ENCODE results near the gene TPSG1. TPM values are rescaled to one million over a fixed set of nuclear protein-coding genes. Genes with fewer than 3 reads are reported as not detected.
A peak's percentile ranks its signal among the peaks of the same experiment; 100 is the strongest.

The TPSG1 gene
- polyA plus RNA-seq, 2 donors: 0.10 to 0.15 TPM

DNA sequence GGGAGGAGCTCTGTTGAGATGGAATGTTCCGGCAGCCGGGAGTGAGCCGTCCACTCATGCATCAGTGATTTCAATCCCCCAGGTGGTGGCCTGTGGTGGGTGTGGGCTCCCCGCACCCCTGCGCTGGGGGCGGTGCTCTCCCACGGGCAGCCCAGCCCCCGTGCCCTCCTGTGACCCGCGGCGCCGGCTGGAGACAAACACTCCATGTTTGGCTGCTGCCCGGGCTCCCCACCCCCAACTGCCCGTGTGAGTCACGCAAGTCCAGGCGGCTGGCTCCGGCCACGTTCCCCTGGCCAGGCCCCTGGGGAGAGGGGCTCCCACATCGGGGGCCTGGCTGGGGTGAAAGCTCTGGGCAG is 42.8 kb downstream of the TPSG1 start:
- WGBS, 2 donors: 17 to 20% methylated on average over 18 to 19 of the region's 19 CpGs
- H3K36me3 ChIP-seq (ENCODE audit: control insufficient read depth in 2 of 2, insufficient read depth in 2 of 2, low read length in 1 of 2): no peaks in the 10 kb centered on the region
- H3K27me3 ChIP-seq (ENCODE audit: control insufficient read depth in 1 of 2, insufficient read depth in 2 of 2, low read length in 2 of 2): peaks cover 0 to 2% of the 10 kb centered on the region in 2 donors
- no peaks in the 10 kb centered on the region for H3K9me3 ChIP-seq (ENCODE audit: control insufficient read depth in 2 of 2, insufficient read depth in 1 of 2, low read depth in 1 of 2, low read length in 1 of 2)
- peak overlapping the region; percentile 74 to 82 for H3K27ac ChIP-seq (ENCODE audit: low read depth in 2 of 2, low read length in 1 of 2)
- no peak overlapping the region for H3K4me3 ChIP-seq (ENCODE audit: low read depth in 1 of 2, low read length in 2 of 2)
- H3K4me1 ChIP-seq (ENCODE audit: control insufficient read depth in 2 of 2, insufficient read depth in 2 of 2, low read length in 1 of 2): peaks cover 2 to 8% of the 10 kb centered on the region in 2 donors

DNA sequence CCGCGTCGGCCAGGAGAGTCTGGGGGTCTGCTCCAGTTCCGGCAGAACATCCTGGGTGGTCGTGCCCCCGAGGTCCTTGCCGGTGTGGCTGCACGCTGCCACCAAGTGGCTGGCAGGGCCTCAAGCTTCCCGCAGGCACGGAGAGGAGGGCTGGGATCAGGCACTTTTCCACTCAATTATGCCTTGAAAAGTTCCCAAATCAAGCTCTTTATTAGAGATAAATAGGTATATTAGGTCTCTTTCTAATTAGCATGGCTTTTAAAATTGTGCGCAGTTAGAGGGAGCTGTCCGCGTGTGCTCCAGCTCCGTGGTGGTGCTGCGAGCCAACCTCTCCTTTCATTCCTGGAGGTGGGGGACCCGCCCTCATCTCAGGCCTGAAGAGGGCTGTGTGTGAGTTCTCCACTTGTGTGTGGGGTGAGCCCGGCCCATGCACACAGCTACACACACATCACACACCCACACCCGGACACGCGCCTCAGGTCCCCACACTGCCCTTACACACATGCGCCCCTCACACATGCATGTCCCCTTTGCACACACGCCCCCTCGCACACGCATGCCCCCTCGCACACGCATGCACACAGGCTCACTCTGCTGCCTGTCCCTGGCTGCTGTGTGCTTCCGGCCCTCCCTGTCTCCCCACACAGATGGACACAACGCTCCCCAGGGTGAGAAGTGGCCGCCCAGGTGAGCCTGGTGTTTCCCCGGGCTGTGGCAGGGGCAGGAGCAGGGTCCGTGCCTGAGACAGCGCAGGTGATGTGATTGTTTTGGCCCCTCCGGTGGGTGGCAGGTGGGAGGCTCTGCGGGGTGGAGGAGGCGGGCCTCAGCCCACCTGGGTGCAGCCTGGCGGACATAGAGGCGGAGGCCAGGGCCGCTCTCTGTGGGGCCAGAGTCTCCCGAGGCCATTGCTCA is 43.4 kb downstream of the TPSG1 start:
- 46 to 49% methylated on average over 38 to 39 of the region's 39 CpGs for WGBS, 2 donors
- peak overlapping the region; percentile 53 to 62 for H3K27ac ChIP-seq (ENCODE audit: low read depth in 2 of 2, low read length in 1 of 2)
- peaks cover 0 to 8% of the 10 kb centered on the region in 2 donors for H3K4me1 ChIP-seq (ENCODE audit: control insufficient read depth in 2 of 2, insufficient read depth in 2 of 2, low read length in 1 of 2)
- no peak overlapping the region for H3K4me3 ChIP-seq (ENCODE audit: low read depth in 1 of 2, low read length in 2 of 2)
- peaks cover 0 to 2% of the 10 kb centered on the region in 2 donors for H3K27me3 ChIP-seq (ENCODE audit: control insufficient read depth in 1 of 2, insufficient read depth in 2 of 2, low read length in 2 of 2)
- no peaks in the 10 kb centered on the region for H3K9me3 ChIP-seq (ENCODE audit: control insufficient read depth in 2 of 2, insufficient read depth in 1 of 2, low read depth in 1 of 2, low read length in 1 of 2)
- no peaks in the 10 kb centered on the region for H3K36me3 ChIP-seq (ENCODE audit: control insufficient read depth in 2 of 2, insufficient read depth in 2 of 2, low read length in 1 of 2)

DNA sequence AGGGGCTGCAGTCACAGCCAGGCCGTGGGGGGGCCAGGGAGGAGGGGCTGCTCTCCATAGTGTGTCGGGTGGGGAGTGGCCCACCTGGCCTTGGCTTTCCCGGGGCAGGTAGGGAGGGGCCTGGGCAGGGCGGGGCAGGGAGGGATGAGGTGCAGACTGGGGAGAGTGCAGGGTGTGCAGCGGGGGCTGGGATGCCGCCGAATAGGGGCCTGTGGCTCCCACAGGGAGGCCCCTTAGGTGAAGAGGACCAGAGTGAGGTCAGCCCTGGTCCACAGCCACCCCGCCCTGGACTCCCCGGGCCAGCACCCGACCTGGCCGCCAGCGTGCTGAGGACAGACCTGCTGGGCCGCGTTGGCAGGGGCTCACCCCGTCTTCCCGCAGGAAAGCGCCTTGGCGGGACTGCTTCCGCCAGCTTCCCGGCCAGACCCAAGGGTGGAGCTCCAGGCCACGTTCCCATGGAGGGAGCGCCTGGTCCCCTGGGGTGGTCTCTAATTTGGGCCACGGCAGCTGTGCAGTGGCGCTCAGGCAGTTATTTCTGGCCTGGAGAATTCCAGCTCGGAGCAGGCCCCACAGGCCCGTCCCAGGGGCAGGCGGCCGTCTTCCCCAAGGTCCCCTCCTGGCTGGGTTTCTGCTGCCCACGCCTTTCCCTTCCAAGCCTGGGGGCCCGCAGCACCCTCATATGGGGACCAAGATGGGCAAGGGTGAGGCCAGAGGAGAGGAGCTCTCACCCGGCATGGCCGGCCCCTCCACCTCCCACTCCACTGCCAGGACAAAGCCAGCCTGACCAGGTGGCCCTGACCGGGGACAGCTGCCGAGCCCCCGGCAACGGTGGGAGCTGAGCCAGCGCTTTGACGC is 44.3 kb downstream of the TPSG1 start:
- Histone ChIP-seq H3K36me3 (ENCODE audit: control insufficient read depth in 2 of 2, insufficient read depth in 2 of 2, low read length in 1 of 2) (no peaks in the 10 kb centered on the region), H3K27ac (ENCODE audit: low read depth in 2 of 2, low read length in 1 of 2) (peak overlapping the region; percentile 53 to 62), H3K27me3 (ENCODE audit: control insufficient read depth in 1 of 2, insufficient read depth in 2 of 2, low read length in 2 of 2) (peaks cover 0 to 2% of the 10 kb centered on the region in 2 donors), H3K9me3 (ENCODE audit: control insufficient read depth in 2 of 2, insufficient read depth in 1 of 2, low read depth in 1 of 2, low read length in 1 of 2) (no peaks in the 10 kb centered on the region), H3K4me1 (ENCODE audit: control insufficient read depth in 2 of 2, insufficient read depth in 2 of 2, low read length in 1 of 2) (peaks cover 0 to 8% of the 10 kb centered on the region in 2 donors), H3K4me3 (ENCODE audit: low read depth in 1 of 2, low read length in 2 of 2) (no peak overlapping the region)
- WGBS, 2 donors: 38 to 51% methylated on average over 38 of the region's 38 CpGs

DNA sequence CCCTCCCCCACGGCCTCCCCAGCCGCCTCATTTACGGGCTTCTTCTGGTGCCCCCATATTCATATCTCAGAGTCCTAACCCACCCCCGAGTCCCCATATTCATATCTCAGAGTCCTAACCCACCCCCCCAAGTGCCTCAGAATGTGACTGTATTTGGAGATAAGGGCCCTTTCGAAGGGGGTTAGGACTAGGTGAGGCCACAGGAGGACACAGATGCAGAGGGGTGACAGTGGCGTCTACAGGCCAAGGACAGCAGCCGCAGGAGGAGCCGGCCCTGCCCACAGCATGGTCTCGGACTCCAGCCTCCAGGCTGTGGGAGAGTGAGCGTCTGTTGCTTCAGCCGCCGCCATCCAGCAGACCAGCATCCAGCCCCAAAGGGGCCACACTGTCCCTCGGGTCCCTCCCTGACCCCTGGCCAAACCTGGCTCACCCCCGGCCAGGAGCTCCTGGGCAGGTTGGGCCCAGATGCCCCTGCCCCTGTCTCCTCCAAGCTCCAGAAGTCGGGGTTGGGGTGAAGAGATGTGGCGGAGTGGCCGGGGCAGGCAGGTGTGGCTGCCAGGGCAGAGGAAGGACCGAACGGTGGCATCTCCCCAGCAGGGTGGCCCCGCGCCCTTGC is 46.7 kb downstream of the TPSG1 start:
- no peaks in the 10 kb centered on the region for H3K36me3 ChIP-seq (ENCODE audit: control insufficient read depth in 2 of 2, insufficient read depth in 2 of 2, low read length in 1 of 2)
- WGBS, 2 donors: 75 to 78% methylated on average over 21 of the region's 21 CpGs
- no peaks in the 10 kb centered on the region for H3K9me3 ChIP-seq (ENCODE audit: control insufficient read depth in 2 of 2, insufficient read depth in 1 of 2, low read depth in 1 of 2, low read length in 1 of 2)
- peaks cover 0 to 2% of the 10 kb centered on the region in 2 donors for H3K27me3 ChIP-seq (ENCODE audit: control insufficient read depth in 1 of 2, insufficient read depth in 2 of 2, low read length in 2 of 2)
- no peak overlapping the region for H3K27ac ChIP-seq (ENCODE audit: low read depth in 2 of 2, low read length in 1 of 2)
- no peak overlapping the region for H3K4me3 ChIP-seq (ENCODE audit: low read depth in 1 of 2, low read length in 2 of 2)
- peaks cover 0 to 8% of the 10 kb centered on the region in 2 donors for H3K4me1 ChIP-seq (ENCODE audit: control insufficient read depth in 2 of 2, insufficient read depth in 2 of 2, low read length in 1 of 2)

DNA sequence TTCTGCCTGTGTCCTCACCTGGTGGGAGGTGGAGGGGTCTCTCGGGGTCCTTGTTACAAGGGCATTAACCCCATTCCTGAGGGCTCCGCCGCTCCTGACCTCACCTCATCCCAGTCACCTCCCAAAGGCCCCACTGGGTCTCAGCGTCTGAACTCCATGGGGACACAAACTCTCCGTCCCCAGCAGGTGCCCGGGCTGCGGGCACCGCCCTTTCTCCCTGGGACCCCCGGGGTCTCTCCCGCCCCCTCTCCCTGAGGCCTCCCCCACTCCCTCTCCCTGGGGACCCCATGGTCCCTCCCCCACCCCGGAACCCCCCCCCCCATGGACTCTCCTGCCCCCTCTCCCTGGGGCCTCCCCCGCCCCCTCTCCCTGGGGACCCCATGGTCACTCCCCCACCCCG is 47.3 kb downstream of the TPSG1 start:
- H3K27me3 ChIP-seq (ENCODE audit: control insufficient read depth in 1 of 2, insufficient read depth in 2 of 2, low read length in 2 of 2): peaks cover 0 to 2% of the 10 kb centered on the region in 2 donors
- H3K9me3 ChIP-seq (ENCODE audit: control insufficient read depth in 2 of 2, insufficient read depth in 1 of 2, low read depth in 1 of 2, low read length in 1 of 2): no peaks in the 10 kb centered on the region
- 77 to 89% methylated on average over 10 to 12 of the region's 13 CpGs for WGBS, 2 donors
- peaks cover 0 to 8% of the 10 kb centered on the region in 2 donors for H3K4me1 ChIP-seq (ENCODE audit: control insufficient read depth in 2 of 2, insufficient read depth in 2 of 2, low read length in 1 of 2)
- H3K27ac ChIP-seq (ENCODE audit: low read depth in 2 of 2, low read length in 1 of 2): no peak overlapping the region
- no peaks in the 10 kb centered on the region for H3K36me3 ChIP-seq (ENCODE audit: control insufficient read depth in 2 of 2, insufficient read depth in 2 of 2, low read length in 1 of 2)
- H3K4me3 ChIP-seq (ENCODE audit: low read depth in 1 of 2, low read length in 2 of 2): no peak overlapping the region

DNA sequence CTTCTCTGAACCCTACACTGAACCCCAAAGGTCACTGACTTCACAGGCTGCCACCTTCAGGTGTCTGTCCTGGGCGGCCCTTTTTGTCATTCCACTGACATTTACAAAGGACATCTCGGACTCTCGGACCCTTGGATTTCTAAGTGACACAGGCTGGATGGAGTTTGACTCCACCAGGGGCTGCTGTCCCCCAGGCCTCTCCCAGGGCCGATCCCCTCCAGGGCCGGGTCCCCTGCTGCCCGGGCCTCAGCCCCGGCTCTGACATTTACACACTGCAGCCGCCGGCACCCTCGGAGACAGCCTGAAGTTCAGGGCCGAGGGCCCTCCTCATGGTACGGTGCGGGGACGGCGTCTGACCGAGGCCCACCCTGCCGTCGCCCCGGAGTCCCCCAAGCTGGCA is 48.0 kb downstream of the TPSG1 start:
- Histone ChIP-seq H3K27ac (ENCODE audit: low read depth in 2 of 2, low read length in 1 of 2) (no peak overlapping the region), H3K27me3 (ENCODE audit: control insufficient read depth in 1 of 2, insufficient read depth in 2 of 2, low read length in 2 of 2) (peaks cover 0 to under 1% of the 10 kb centered on the region in 2 donors), H3K4me3 (ENCODE audit: low read depth in 1 of 2, low read length in 2 of 2) (no peak overlapping the region), H3K9me3 (ENCODE audit: control insufficient read depth in 2 of 2, insufficient read depth in 1 of 2, low read depth in 1 of 2, low read length in 1 of 2) (no peaks in the 10 kb centered on the region), H3K4me1 (ENCODE audit: control insufficient read depth in 2 of 2, insufficient read depth in 2 of 2, low read length in 1 of 2) (peaks cover 0 to 5% of the 10 kb centered on the region in 2 donors), H3K36me3 (ENCODE audit: control insufficient read depth in 2 of 2, insufficient read depth in 2 of 2, low read length in 1 of 2) (no peaks in the 10 kb centered on the region)
- 76 to 80% methylated on average over 19 of the region's 19 CpGs for WGBS, 2 donors

DNA sequence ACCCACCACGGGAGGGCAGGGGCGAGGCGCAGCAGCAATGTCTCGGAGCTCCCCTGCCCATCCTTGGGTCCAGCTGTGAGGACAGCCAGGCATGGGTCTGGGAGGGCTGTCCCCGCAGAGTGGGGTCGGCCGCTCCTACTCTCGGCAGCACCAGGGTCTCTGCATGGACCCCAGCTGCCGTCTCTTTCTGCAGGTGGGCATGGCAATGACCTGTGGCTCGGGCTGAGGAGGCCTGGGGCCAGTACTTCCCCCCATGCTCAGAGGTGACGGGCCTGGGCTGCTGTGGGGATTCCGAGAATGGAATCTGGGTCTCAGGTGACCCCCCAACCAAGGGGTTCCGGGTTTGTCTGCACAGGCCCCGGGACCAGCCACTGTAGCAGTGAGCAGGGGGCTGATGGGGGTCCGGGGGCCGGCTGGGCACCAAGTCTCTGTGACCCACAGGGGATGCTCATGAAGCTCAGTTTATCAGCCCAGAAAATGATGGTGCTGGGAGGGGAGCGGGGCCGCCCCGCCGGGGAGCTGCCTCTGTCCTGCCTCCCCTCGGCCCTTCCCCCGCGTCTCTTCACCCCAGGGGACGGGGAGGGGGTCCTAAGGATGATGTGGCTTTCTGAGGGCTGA is 48.7 kb downstream of the TPSG1 start:
- no peaks in the 10 kb centered on the region for H3K36me3 ChIP-seq (ENCODE audit: control insufficient read depth in 2 of 2, insufficient read depth in 2 of 2, low read length in 1 of 2)
- no peaks in the 10 kb centered on the region for H3K27me3 ChIP-seq (ENCODE audit: control insufficient read depth in 1 of 2, insufficient read depth in 2 of 2, low read length in 2 of 2)
- no peak overlapping the region for H3K27ac ChIP-seq (ENCODE audit: low read depth in 2 of 2, low read length in 1 of 2)
- no peaks in the 10 kb centered on the region for H3K9me3 ChIP-seq (ENCODE audit: control insufficient read depth in 2 of 2, insufficient read depth in 1 of 2, low read depth in 1 of 2, low read length in 1 of 2)
- no peak overlapping the region for H3K4me3 ChIP-seq (ENCODE audit: low read depth in 1 of 2, low read length in 2 of 2)
- 80% methylated on average over 21 to 24 of the region's 24 CpGs for WGBS, 2 donors
- H3K4me1 ChIP-seq (ENCODE audit: control insufficient read depth in 2 of 2, insufficient read depth in 2 of 2, low read length in 1 of 2): no peaks in the 10 kb centered on the region

DNA sequence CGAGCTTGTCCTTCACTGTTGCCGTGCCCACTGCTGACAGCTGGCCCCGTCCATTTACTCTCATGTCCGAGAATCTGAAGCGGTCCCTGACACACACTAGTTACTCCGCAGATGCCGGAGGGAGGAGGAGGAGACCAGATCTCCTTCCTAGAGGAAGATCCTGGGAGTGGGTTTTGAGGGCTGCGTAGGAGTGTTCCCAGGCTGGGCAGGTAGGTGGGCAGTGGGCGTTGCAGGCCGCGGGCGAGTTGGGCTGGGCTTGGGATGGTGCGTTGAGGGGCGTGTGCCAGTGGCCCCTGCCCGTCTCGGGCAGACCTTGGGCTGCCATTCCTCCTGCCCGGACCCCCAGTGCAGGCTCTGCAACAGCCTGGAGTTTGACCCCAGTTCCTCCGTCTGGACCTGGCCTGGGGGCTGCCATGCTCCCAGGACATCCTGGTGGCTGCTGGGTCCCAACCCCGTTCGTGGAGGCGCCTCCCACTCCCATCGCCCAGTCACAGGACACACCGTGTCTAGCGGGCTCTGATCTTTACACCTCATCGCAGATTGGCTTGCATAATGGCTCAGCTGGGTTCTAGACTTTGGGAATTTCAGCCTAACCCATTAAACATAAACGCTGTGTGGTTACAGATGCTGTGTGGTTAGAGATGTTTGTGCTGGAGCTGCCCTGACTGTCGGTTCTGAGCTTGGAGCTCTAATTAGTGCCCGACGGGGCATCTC is 49.3 kb downstream of the TPSG1 start:
- Histone ChIP-seq H3K4me3 (ENCODE audit: low read depth in 1 of 2, low read length in 2 of 2) (no peak overlapping the region), H3K27me3 (ENCODE audit: control insufficient read depth in 1 of 2, insufficient read depth in 2 of 2, low read length in 2 of 2) (no peaks in the 10 kb centered on the region), H3K27ac (ENCODE audit: low read depth in 2 of 2, low read length in 1 of 2) (no peak overlapping the region), H3K9me3 (ENCODE audit: control insufficient read depth in 2 of 2, insufficient read depth in 1 of 2, low read depth in 1 of 2, low read length in 1 of 2) (no peaks in the 10 kb centered on the region), H3K36me3 (ENCODE audit: control insufficient read depth in 2 of 2, insufficient read depth in 2 of 2, low read length in 1 of 2) (no peaks in the 10 kb centered on the region), H3K4me1 (ENCODE audit: control insufficient read depth in 2 of 2, insufficient read depth in 2 of 2, low read length in 1 of 2) (no peaks in the 10 kb centered on the region)
- WGBS, 2 donors: 79 to 86% methylated on average over 29 of the region's 29 CpGs
